Right lobe of liver (tissue), 4 donors: Measurements from ENCODE around the gene EIPR1.

Source experiments
- POLR2A ChIP-seq: fragments of 450-650 bp; IDR thresholded peaks from one replicate; pipeline ENCODE4 v1.6.1; 2017; ENCODE audit warnings: antibody characterized with exemption, mild to moderate bottlenecking
- TF ChIP-seq, protein P1 (sequence below), 4 donors: fragments of 200-600 bp in 3 of 4; fragments of 450-650 bp in 1 of 4; IDR thresholded peaks; one replicate each; pipeline versions ENCODE4 v1.5.1 to v1.8.0; 2016 to 2022; ENCODE audit warnings: antibody characterized with exemption in 4 of 4, mild to moderate bottlenecking in 2 of 4
- donor health status: DM: no; HTN: no; CAD: no.
- donor health status: DM: no; HTN: no; CAD: no.
- donor health status: DM: no; HTN: yes; CAD: no.

DNA sequence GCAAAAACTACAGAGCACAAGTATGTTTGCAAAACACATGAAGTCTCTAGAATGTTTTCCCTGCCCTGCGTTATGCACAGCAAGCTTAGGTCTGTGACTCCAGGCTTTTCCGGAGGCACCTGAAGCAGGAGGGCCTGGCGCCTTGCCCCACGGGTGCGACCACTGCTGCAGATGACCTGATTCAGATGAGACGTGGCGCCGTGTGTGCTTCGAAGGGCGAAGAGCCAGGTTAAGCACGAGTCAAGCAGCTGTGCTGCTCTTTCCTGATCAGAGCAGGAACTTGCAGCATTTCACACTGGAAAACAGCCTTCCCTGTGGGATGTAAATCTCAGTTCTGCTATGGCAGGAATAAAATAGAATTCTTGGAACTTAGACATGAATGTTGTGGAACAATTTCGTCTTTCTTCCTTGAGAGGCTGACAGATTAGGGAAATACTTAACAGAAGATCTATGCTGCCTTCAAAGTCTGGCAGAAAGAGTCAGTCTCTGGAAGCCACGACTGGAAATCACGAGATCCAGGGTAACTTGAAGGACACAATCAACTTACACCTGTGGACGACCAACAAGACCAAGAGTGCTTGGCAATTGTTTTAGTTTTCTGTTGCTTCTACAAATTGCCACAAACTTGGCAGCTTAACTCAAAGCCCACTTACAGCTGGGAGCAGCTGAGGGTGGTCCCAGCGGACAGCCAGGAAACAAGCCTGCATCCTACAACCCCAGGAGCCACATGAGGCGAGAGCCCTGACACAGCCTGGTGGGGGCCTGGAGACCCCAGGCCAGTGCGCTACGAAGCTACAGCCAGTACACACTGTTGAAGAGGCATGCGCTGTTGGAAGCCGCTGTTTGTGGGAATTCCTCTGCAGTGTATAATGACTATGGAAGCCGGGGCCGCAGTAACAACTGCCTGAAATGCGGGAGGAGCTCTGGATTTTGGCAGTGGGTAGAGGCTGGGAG, 42.9 kb downstream of the EIPR1 start:
- TF ChIP-seq, protein P1, sequence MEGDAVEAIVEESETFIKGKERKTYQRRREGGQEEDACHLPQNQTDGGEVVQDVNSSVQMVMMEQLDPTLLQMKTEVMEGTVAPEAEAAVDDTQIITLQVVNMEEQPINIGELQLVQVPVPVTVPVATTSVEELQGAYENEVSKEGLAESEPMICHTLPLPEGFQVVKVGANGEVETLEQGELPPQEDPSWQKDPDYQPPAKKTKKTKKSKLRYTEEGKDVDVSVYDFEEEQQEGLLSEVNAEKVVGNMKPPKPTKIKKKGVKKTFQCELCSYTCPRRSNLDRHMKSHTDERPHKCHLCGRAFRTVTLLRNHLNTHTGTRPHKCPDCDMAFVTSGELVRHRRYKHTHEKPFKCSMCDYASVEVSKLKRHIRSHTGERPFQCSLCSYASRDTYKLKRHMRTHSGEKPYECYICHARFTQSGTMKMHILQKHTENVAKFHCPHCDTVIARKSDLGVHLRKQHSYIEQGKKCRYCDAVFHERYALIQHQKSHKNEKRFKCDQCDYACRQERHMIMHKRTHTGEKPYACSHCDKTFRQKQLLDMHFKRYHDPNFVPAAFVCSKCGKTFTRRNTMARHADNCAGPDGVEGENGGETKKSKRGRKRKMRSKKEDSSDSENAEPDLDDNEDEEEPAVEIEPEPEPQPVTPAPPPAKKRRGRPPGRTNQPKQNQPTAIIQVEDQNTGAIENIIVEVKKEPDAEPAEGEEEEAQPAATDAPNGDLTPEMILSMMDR (IDR thresholded peaks at IDR 0.05): no peak
- no peak for TF ChIP-seq POLR2A
